Measurements from ENCODE around the gene CABP7.

- TF ChIP-seq, protein P1, sequence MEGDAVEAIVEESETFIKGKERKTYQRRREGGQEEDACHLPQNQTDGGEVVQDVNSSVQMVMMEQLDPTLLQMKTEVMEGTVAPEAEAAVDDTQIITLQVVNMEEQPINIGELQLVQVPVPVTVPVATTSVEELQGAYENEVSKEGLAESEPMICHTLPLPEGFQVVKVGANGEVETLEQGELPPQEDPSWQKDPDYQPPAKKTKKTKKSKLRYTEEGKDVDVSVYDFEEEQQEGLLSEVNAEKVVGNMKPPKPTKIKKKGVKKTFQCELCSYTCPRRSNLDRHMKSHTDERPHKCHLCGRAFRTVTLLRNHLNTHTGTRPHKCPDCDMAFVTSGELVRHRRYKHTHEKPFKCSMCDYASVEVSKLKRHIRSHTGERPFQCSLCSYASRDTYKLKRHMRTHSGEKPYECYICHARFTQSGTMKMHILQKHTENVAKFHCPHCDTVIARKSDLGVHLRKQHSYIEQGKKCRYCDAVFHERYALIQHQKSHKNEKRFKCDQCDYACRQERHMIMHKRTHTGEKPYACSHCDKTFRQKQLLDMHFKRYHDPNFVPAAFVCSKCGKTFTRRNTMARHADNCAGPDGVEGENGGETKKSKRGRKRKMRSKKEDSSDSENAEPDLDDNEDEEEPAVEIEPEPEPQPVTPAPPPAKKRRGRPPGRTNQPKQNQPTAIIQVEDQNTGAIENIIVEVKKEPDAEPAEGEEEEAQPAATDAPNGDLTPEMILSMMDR (IDR thresholded peaks at IDR 0.05; ENCODE audit: poor library complexity), result no peak
- no peak for TF ChIP-seq EZH2 (IDR thresholded peaks at IDR 0.05; ENCODE audit: borderline replicate concordance)
These were observed 13.8 kb downstream of the CABP7 start for GRCh38 chr22:29733362-29734201.
